ENCODE results near the gene LIMS3.
"Not testable (repeated sequence)": the region's sequence is repeated elsewhere in the genome, so short reads cannot be mapped to it uniquely, and the experiment has no call there.

LIMS3 gene

GRCh38 chr2:109921543-109922384, 23.3 kb downstream of the LIMS3 start:
- not testable (repeated sequence) for H3K4me3 ChIP-seq (ENCODE audit: low read length); DNase-seq (ENCODE audit: low read depth)

- H3K4me3 ChIP-seq (ENCODE audit: low read length); DNase-seq (ENCODE audit: low read depth): not testable (repeated sequence)
These were observed 26.0 kb downstream of the LIMS3 start for GRCh38 chr2:109924481-109924880.

GRCh38 chr2:109927803-109928202, 29.3 kb downstream of the LIMS3 start:
- not testable (repeated sequence) for DNase-seq (ENCODE audit: low read depth); H3K4me3 ChIP-seq (ENCODE audit: low read length)

GRCh38 chr2:109929222-109929621, 30.7 kb downstream of the LIMS3 start:
- not testable (repeated sequence) for H3K4me3 ChIP-seq (ENCODE audit: low read length); DNase-seq (ENCODE audit: low read depth)

- H3K4me3 ChIP-seq (ENCODE audit: low read length); DNase-seq (ENCODE audit: low read depth): not testable (repeated sequence)
These were observed 38.0 kb downstream of the LIMS3 start for GRCh38 chr2:109936534-109936933.

- not testable (repeated sequence) for H3K4me3 ChIP-seq (ENCODE audit: low read length)
These were observed 46.9 kb downstream of the LIMS3 start for GRCh38 chr2:109945362-109945761.

GRCh38 chr2:109947262-109947958, 48.9 kb downstream of the LIMS3 start:
- not testable (repeated sequence) for H3K4me3 ChIP-seq (ENCODE audit: low read length); DNase-seq (ENCODE audit: low read depth)

More at GRCh38 chr2:109945362-109945761, 46.9 kb downstream of the LIMS3 start:
- DNase-seq (ENCODE audit: low read depth), result not testable (repeated sequence)

- not testable (repeated sequence) for H3K4me3 ChIP-seq (ENCODE audit: low read length); DNase-seq (ENCODE audit: low read depth)
These were observed 49.6 kb downstream of the LIMS3 start for GRCh38 chr2:109947959-109948520.

GRCh38 chr2:109950146-109950843, 51.8 kb downstream of the LIMS3 start:
- not testable (repeated sequence) for DNase-seq (ENCODE audit: low read depth); H3K4me3 ChIP-seq (ENCODE audit: low read length)

- DNase-seq (ENCODE audit: low read depth); H3K4me3 ChIP-seq (ENCODE audit: low read length): not testable (repeated sequence)
These were observed 65.5 kb downstream of the LIMS3 start for GRCh38 chr2:109963942-109964341.

GRCh38 chr2:109965482-109965881, 67.0 kb downstream of the LIMS3 start:
- not testable (repeated sequence) for DNase-seq (ENCODE audit: low read depth)

GRCh38 chr2:109966107-109966736, 67.7 kb downstream of the LIMS3 start:
- not testable (repeated sequence) for DNase-seq (ENCODE audit: low read depth); H3K4me3 ChIP-seq (ENCODE audit: low read length)

More at GRCh38 chr2:109965482-109965881, 67.0 kb downstream of the LIMS3 start:
- H3K4me3 ChIP-seq (ENCODE audit: low read length), result not testable (repeated sequence)

- DNase-seq (ENCODE audit: low read depth); H3K4me3 ChIP-seq (ENCODE audit: low read length): not testable (repeated sequence)
These were observed 68.4 kb downstream of the LIMS3 start for GRCh38 chr2:109966858-109967257.

GRCh38 chr2:109969864-109970263, 71.4 kb downstream of the LIMS3 start:
- not testable (repeated sequence) for H3K4me3 ChIP-seq (ENCODE audit: low read length); DNase-seq (ENCODE audit: low read depth)

GRCh38 chr2:109971710-109972109, 73.2 kb downstream of the LIMS3 start:
- not testable (repeated sequence) for DNase-seq (ENCODE audit: low read depth); H3K4me3 ChIP-seq (ENCODE audit: low read length)
